Superior temporal gyrus (tissue), 1 donor: Measurements from ENCODE around the gene CXADR.
"Not testable (repeated sequence)": the region's sequence is repeated elsewhere in the genome, so short reads cannot be mapped to it uniquely, and the experiment has no call there.

Source experiments
- DNase-seq: peaks from one replicate; pipeline ENCODE4 v3.0.0-alpha.2; 2016; ENCODE audit errors: extremely low spot score

CXADR gene

DNA sequence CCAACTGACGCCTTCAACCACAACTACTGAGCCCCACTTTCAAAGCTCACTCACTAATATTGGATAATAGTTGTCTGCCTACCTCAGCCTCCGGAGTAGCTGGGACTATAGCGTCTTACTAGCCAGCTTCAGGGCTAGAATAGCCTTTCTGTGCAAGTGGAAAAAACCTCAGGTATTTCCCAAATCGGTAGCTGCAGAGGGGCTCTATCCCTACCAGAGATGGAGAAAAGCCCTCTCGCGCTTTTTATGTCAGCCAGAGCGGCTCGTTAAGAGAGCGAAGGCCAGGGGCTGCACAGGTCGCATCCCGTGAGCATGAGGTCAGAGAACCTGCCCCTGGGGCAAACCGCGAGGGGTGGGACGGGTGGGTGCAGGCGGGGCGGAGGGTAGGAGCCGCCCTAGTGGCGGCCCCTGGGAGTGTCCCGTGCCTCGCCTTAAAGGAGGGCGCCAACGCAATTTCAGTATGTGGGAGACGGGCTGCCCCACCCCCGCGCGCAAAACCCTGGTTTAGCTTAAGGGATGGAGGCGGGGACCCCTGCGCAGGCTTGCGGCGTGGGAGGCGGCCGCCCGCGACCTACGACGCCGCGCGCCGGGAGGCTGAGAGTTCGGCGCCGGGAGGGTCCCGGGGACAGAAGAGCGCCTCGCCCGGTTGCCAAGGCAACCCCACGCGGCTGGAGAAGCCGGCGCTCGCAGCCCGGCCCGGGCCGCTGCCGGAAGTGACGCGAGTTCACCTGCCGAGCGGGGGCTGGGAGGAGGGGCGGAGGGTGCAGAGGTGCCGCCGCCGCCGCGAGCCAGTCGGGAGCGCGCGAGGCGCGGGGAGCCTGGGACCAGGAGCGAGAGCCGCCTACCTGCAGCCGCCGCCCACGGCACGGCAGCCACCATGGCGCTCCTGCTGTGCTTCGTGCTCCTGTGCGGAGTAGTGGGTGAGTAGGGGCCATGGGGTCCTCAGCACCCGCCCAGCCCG, at the start of gene CXADR:
TSS of gene CXADR (plus strand) at position 791 of the 961 bp plus-strand sequence. CDS start at position 878, 87 bp downstream.
- DNase-seq = peak; percentile 79

- DNase-seq = no peak
These were observed 46.7 kb upstream of the CXADR start for GRCh38 chr21:17466166-17466565.

GRCh38 chr21:17467392-17467791, 45.5 kb upstream of the CXADR start:
- DNase-seq = no peak

GRCh38 chr21:17467829-17468228, 45.0 kb upstream of the CXADR start:
- no peak for DNase-seq

DNA sequence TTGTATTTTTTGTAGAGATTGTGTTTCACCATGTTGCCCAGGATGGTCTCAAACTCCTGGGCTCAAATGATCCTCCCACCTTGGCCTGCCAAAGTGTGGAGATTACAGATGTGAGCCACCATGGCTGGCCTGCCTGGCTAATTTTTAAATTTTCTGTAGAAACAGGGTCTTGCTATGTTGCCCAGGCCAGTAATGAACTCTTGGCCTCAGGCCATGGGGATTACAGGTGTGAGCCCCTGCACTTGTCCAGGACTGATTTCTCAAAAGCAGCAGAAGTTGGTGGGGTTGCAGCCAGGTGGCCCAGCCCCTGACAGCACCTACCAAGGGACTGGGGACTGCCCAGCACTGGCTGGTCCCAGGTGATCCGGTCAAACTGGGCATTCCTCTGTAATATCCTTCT, 44.1 kb upstream of the CXADR start:
- no peak for DNase-seq

DNA sequence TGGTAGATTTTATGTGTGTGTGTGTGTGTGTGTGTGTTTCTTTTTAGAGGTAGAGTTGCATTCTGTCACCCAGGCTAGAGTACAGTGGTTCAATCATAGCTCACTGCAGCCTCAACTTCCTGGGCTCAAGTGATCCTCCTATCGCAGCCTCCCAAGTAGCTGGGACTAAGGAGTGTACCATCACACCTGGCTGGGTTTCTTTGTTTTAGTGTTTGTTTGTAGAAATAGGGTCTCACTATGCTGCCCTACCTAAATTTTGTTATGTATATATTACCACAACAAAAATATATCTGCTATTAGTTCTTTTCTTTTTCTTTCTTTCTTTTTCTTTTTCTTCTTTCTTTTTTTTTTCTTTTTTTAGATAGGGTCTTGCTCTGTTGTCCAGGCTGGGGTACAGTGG, 43.1 kb upstream of the CXADR start:
- no peak for DNase-seq

- DNase-seq = no peak
These were observed 40.7 kb upstream of the CXADR start for GRCh38 chr21:17472182-17472581.

- no peak for DNase-seq
These were observed 40.1 kb upstream of the CXADR start for GRCh38 chr21:17472592-17473271.

DNA sequence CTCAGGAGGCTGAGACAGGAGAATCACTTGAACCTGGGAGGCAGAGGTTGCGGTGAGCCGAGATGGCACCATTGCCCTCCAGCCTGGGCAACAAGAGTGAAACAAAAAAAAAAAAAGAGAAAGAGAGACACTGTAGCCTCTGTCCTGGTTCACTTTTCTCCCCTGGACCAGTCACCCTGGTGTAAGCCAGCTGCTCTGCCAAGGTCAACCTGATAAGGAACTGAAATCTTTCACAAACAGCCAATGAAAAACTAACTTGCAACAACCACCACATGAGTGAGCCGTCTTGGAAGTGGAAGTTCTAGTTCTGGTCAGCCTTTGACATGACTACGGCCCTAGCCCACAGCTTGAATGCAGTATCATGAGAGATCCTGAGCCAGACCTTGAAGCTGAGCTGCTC, 36.8 kb upstream of the CXADR start:
- no peak for DNase-seq

DNA sequence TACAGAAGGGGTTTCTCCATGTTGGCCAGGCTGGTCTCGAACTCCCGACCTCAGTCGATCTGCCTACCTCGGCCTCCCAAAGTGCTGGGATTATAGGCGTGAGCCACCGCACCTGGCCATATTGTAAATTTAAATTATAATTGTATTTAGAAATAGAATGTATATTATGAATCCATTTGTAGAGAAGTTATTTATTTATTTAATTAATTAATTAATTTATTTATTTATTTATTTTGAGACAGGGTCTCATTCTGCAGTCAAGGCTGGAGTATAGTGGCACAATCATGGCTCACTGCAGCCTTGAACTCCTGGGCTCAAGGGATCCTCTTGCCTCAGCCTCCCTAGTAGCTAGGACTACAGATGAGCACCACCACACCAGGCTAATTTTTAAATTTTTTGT, 34.7 kb upstream of the CXADR start:
- DNase-seq = not testable (repeated sequence)

DNA sequence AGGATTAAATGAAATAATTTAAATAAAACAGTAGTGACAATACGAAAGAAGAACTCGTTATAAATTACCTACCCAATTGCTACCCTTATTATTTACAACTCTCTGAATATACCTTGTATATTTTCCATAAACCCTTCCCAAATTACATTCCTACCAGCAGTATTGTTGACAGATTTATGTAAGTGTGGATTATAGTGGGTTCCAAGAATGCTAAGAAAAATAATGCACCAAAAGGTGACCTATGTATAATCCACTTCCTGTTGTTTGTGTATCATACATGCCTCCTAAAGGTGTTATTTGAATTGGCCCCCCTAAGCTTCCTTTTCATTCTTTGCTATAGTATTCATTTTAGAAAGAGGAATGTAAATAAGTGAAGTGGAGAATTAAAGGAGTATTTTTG, 33.2 kb upstream of the CXADR start:
- DNase-seq = no peak

DNA sequence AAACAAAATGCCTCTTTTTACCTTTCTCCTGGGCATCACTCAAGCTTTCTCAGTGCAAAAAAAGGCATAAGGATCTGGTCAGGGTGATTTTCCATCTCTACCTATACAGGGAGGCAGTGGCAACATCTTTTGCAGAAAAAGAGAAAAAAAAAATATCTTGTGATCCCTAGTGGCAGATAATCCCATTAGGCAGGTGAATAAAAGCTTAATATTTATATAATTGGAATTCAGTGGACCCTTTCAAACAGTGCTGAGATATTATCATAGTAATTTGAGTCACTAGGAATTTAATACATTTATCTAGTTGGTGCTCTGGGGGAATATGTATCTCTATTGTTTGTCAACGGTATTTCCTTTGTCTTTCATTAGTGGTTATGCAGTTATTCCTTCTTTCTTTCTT, 29.9 kb upstream of the CXADR start:
- DNase-seq = no peak

- no peak for DNase-seq
These were observed 24.2 kb upstream of the CXADR start for GRCh38 chr21:17488620-17489019.

DNA sequence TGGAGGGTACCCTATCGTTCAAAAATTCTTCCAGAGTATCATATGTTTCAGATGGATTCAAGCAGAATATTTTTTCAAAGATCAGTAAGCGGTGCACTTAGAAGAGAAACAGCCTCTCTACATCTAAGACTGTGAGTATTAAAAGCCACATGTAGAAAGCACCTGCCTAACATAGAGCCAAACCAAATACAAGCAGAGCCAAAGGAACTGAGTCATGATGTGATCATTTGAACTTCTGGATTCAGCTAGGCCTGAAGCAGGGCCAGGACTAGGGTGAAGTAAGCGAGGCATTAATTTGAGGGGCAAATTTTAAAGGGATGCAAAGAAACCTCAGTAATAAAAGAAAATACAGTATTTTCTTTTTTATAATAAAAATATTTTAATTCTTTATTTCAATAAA, 23.3 kb upstream of the CXADR start:
- not testable (repeated sequence) for DNase-seq

DNA sequence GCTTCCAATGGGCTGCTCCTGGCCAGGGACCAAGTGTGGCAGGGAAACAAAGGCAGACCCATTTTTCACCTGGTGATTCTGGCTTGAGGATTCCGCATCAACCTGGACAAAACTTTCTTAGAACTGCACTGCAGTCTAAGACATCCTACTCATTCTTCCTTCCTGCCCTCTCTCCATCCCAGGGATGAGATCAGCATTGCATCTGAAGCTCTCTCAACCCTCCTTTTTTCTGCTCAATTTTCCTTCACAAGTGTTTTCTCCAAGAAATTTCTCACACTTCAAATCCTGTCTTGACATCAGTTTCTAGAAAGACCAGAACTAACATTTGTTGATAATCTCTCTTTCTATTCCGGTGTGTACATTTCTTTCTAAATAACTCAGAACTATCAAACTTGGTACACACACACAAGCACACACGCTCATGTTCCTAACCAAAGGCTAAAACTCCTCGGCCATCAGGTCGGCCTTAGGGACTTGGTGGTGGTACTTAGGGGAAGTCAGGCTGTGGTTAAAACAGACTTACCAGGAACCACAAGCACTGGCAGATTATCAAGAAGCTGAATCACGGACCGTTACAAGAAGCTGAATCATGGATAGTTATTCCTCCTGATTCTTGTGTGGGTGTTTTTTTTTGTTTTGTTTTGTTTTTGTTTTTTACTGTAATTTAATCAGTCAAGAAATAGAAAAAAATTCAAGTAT, 21.0 kb upstream of the CXADR start:
- no peak for DNase-seq

GRCh38 chr21:17492415-17493168, 20.3 kb upstream of the CXADR start:
- DNase-seq = no peak

DNA sequence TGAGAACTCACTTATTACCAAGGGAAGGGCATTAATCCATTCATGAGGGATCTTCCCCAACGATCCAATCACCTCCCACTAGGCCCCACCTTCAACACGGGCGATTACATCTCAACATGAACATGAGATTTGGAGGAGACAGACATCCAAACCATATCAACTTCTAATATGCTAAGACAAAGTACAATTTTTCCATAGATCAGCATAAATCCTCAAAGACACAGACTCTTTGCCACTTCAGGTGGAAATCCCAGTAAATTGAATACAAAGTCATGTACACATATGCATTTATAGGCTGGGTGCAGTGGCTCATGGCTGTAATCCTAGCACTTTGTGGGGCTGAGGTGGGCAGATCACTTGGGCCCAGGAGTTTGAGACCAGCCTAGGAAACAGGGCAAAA, 18.8 kb upstream of the CXADR start:
- no peak for DNase-seq

- DNase-seq = no peak
These were observed 17.2 kb upstream of the CXADR start for GRCh38 chr21:17495680-17496079.

GRCh38 chr21:17497316-17497715, 15.5 kb upstream of the CXADR start:
- DNase-seq = no peak

- DNase-seq = no peak
These were observed 14.3 kb upstream of the CXADR start for GRCh38 chr21:17498586-17498985.

DNA sequence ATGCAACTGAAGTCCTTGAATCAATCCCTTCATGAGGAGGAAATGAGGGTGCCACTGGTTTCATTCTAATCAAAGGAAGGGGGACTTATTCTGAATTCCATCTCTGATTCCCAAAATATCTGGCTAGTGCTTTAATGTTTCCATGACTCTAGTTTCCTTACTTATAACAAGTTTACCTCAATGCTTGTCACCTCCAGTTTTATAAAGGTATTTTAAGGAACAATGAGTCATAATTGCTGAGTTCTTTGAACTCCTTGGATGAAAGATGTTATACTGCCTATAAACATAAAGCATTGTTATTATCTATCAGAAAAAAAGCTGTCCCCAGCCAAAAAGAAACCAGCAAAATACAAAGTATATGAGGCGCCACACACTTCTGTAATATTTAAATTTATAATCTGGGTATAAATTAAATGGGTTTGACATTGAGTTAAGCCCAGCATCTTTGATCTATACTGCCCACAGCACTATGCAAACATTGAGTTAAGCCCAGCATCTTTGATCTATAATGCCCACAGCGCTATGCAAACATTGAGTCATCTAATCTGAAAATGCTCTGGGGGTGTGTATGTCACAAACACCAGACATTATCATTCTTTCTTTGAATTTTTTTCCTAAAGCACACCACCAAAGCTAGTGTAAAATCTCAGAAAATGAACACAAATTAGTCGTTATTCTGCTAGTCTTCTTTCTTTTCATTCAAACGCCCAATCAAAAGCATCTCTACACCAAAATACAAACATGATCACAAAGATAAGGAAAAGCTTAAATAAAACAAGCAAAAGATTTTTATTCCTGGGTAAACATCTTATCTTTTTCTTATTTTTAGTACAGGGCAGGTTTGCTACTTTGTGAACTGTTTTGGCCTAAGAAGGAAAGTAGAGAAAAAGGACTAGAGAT, 11.5 kb upstream of the CXADR start:
- DNase-seq = no peak
